ENCODE measurements around the gene GNB2.
"Not testable (repeated sequence)": the region's sequence is repeated elsewhere in the genome, so short reads cannot be mapped to it uniquely, and the experiment has no call there.

GNB2 gene

DNA sequence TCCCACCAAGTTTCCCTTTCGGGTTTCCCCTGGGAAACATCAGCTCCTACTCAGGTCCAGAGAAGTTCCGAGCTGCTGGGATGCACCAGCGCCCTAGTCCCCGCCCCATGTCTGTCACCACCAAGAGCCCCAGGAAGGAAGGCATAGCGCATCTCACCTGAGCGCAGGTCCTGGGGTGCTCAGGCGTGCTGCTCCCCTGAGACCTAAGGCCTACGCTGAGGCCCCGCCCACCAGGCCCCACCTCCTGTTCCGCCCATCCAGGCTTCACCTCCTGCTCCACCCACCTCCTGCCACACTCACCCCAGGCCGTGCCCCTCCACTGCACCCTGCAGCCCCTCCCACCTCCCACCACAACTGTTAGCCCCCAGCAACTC is 31.0 kb upstream of the GNB2 start:
- H3K4me3 ChIP-seq (ENCODE audit: low read depth, low read length) = no peak overlapping the region
- TF ChIP-seq, protein P1, sequence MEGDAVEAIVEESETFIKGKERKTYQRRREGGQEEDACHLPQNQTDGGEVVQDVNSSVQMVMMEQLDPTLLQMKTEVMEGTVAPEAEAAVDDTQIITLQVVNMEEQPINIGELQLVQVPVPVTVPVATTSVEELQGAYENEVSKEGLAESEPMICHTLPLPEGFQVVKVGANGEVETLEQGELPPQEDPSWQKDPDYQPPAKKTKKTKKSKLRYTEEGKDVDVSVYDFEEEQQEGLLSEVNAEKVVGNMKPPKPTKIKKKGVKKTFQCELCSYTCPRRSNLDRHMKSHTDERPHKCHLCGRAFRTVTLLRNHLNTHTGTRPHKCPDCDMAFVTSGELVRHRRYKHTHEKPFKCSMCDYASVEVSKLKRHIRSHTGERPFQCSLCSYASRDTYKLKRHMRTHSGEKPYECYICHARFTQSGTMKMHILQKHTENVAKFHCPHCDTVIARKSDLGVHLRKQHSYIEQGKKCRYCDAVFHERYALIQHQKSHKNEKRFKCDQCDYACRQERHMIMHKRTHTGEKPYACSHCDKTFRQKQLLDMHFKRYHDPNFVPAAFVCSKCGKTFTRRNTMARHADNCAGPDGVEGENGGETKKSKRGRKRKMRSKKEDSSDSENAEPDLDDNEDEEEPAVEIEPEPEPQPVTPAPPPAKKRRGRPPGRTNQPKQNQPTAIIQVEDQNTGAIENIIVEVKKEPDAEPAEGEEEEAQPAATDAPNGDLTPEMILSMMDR (IDR thresholded peaks at IDR 0.05; ENCODE audit: borderline replicate concordance, insufficient read depth, low read depth, low read length) = no peak

DNA sequence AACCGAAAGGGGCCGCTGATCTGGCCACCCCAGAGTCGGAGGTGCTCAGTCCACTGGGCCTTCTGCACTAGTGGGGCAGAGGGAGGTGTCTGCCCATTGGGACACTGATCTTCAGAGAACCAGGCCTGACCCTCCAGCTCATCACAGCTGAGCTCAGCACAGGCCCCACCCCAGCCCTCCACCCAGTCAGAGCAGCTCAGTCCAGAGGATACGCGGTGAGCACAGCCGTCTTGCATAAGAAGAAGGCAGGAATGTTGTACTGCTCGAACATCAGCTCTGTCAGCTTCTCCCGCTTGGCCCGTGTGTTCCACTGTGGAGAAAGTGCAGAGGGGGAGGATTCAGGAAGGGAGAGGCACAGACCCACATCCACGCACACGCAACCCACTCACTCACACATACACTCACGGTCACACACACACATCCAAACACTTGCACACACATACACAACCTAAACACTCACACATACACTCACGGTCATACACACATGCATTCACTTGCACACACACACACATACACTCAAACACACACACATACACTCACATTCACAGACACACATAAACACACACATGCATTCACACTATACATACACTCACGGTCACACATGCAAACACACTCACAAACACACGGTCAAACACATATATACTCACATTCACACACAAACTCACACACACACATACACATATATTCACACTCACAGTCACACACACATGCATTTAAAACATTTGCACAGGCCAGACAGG is 23.5 kb upstream of the GNB2 start:
- TF ChIP-seq, protein P1 (IDR thresholded peaks at IDR 0.05; ENCODE audit: borderline replicate concordance, insufficient read depth, low read depth, low read length) = no peak
- no peak overlapping the region for H3K4me3 ChIP-seq (ENCODE audit: low read depth, low read length)

DNA sequence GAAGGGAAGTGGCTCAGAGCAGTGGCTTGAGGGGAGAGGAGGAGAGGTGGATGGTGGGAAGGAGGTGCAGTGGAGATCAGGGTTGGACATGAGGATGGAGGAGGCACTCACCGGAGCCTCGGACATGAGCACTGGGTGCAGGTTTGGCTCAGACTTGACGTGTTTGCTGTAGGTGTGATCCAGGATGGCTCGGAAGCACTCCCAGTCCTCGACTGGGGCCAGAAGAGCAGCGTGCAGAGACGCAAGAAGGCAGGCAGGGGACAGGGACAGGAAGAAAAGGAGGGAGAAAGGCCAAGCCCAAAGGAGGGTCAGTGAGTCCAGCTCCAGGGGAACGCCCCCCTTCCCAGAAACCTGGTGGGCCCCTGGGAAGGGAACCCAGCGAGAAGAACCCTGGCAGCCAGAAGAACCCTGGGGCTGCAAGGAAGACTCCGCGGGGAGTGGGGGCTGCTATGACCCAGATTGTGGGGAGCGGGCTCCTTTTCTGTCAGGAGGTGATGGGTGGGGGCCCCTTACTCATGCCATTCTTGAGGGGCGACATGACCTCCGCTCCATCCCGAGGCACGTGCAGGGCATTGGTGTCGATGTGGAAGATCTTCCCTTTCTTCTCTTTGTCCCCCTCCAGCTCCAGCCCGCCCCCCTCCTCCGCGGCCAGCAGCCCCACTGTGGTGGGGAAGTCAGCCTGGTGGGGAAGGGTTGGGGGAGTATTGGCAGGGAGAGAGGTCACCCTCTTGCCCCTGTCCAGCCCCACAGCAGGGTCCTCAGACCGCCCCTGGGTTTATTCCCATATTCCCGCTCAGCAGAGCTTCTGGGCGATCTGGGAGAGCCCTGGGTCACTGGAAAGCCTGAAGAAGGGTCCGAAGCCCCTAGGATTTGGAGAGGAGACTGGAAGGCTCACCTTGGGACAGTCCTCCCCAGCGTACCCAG is 18.4 kb upstream of the GNB2 start:
- TF ChIP-seq, protein P1 (IDR thresholded peaks at IDR 0.05; ENCODE audit: borderline replicate concordance, insufficient read depth, low read depth, low read length) = no peak
- no peak overlapping the region for H3K4me3 ChIP-seq (ENCODE audit: low read depth, low read length)

DNA sequence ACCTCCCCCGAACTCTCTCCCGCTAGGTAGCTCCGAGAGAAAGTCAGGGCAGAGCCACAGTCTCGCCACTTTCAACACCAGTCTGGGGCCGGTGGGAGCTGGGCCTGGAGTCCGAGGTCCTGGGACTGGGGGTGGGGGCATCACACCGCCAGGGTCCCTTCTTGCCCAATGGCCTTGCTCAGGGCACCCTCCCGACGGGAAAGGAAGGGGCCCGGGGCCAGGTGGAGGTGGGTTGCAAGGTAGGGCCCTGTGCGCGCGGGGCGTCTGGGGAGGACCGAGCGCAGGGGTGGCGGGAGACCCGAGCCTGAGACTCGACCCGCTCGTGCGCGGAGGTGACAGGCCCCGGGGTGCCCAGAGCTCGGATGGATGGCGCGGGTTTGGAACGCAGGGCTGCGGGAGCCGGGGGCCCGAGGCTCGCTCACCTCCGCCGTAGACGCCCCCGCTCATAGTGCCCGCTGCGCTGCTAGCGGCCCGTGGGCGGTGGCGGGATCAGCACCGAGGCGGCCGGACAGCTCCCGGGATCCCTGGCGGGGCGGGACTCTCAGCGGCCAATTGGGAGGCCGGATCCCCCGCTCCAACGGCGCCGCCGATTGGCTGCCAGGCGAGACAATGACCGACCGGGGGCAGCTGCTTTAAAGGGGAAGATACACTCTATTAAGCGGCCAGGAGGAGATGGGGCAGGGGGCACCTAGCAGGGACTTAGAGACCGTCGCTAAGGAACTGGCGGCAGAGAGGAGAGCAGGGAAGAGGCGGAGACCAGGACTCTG is 17.4 kb upstream of the GNB2 start, which contains the start of gene ACTL6B:
ACTL6B (minus strand) TSS at position 541 of the 767 bp plus-strand sequence; CDS start at position 447, 94 bp downstream.
- TF ChIP-seq, protein P1 (IDR thresholded peaks at IDR 0.05; ENCODE audit: borderline replicate concordance, insufficient read depth, low read depth, low read length) = no peak
- no peak within 1 kb of the TSS for H3K4me3 ChIP-seq (ENCODE audit: low read depth, low read length)

DNA sequence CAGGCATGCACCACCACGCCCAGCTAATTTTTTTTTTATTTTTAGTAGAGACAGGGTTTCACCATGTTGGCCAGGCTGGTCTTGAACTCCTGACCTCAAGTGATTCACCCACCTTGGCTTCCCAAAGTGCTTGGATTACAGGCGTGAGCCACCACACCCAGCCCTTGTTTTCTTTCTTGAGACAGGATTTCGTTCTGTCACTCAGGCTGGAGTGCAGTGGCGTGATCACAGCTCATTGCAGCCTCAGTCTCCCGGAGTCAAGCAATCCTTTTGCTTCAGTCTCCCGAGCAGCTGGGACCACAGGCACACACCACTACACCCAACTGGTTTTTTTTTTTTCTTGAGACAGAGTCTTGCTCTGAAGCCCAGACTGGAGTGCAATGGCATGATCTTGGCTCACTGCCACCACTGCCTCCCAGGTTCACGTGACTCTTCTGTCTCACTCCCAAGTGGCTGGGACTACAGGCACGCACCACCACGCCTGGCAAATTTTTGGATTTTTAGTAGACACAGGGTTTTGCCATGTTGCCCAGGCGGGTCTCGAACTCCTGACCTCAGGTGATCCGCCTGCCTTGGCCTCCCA is 11.3 kb upstream of the GNB2 start:
- H3K4me3 ChIP-seq (ENCODE audit: low read depth, low read length) = not testable (repeated sequence)

DNA sequence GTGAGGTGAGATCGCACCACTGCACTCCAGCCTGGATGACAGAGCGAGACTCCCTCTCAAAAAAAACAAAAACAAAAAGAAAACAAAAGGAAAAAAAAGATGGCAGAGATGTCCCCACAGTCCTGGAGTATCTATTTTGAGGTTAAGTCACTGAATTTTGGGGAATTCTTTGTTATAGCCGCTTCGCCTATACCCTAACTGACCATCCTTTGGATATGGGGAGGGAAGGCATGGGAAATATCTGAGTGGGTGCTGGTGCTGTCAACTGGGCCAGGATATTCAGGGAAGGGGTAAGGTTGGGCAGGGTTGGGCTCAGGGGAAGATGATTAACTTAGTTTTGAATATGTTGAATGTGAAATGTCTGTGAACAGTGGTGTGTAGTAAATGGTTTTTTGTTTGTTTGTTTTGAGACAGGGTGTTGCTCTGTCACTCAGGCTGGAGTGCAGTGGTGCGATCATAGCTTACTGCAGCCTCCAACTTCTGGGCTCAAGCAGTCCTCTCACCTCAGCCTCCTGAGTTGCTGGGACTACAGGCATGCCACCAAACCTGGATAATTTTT is 8.3 kb upstream of the GNB2 start:
- no peak overlapping the region for H3K4me3 ChIP-seq (ENCODE audit: low read depth, low read length)
- TF ChIP-seq, protein P1 (IDR thresholded peaks at IDR 0.05; ENCODE audit: borderline replicate concordance, insufficient read depth, low read depth, low read length) = no peak

All from GM12875 (cell line).